Glutamatergic neuron (in vitro differentiated cells): ENCODE results near the gene NPTX1. TPM values are rescaled to one million over a fixed set of nuclear protein-coding genes. Genes with fewer than 3 reads are reported as not detected.

ENCODE experiments used
- DNase-seq: peaks from one replicate; pipeline ENCODE4 v3.0.0; 2022
- H3K27ac Mint-ChIP-seq: one replicate; pipeline ENCODE4 v1.8.0; 2020; ENCODE audit warnings: mild to moderate bottlenecking, mixed read lengths, inconsistent platforms; ENCODE audit not compliant: unreplicated experiment
- H3K27me3 Mint-ChIP-seq: one replicate; pipeline ENCODE4 v1.8.0; 2020; ENCODE audit warnings: mild to moderate bottlenecking, moderate library complexity, mixed read lengths, inconsistent platforms; ENCODE audit not compliant: unreplicated experiment
- H3K36me3 Mint-ChIP-seq: one replicate; pipeline ENCODE4 v1.8.0; 2020; ENCODE audit warnings: mild to moderate bottlenecking, mixed read lengths, inconsistent platforms; ENCODE audit not compliant: unreplicated experiment
- H3K4me1 Mint-ChIP-seq: one replicate; pipeline ENCODE4 v1.8.0; 2020; ENCODE audit warnings: mild to moderate bottlenecking, low read depth, mixed read lengths, inconsistent platforms; ENCODE audit not compliant: unreplicated experiment
- H3K4me3 Mint-ChIP-seq: one replicate; pipeline ENCODE4 v1.8.0; 2020; ENCODE audit warnings: mild to moderate bottlenecking, mixed read lengths, inconsistent platforms; ENCODE audit not compliant: unreplicated experiment
- H3K9me3 Mint-ChIP-seq: one replicate; pipeline ENCODE4 v1.8.0; 2020; ENCODE audit warnings: mild to moderate bottlenecking, moderate library complexity, mixed read lengths, inconsistent platforms; ENCODE audit not compliant: unreplicated experiment
- CTCF ChIP-seq: fragments of 200-600 bp; sonication (generic); IDR thresholded peaks from one replicate; pipeline ENCODE4 v1.5.0; 2021; ENCODE audit not compliant: partially characterized antibody, unreplicated experiment
- total RNA-seq: library from RNA; stranded (reverse); fragmentation: NEBNext Ultra II Directional; extraction: Animal tissue kit (Norgen Biotek cat#: 25700); gene quantifications from one replicate; pipeline ENCODE4 v1.2.1, GENCODE V29; 2021; ENCODE audit not compliant: unreplicated experiment

NPTX1 gene
- total RNA-seq, 1 donor from 2014 or later = 18.1 TPM

- no peak overlapping the region for H3K27ac Mint-ChIP-seq
- H3K4me3 Mint-ChIP-seq = no peak overlapping the region
- TF ChIP-seq CTCF = no peak
- peaks cover 18% of the 10 kb centered on the region for H3K4me1 Mint-ChIP-seq
- H3K9me3 Mint-ChIP-seq = peaks cover 4% of the 10 kb centered on the region
- DNase-seq = no peak
- H3K27me3 Mint-ChIP-seq = peaks cover 11% of the 10 kb centered on the region
- H3K36me3 Mint-ChIP-seq = no peaks in the 10 kb centered on the region
These were observed 26.6 kb upstream of the NPTX1 start for GRCh38 chr17:80503031-80503430.

- no peak for DNase-seq
- Mint-ChIP-seq H3K4me1 (peaks cover 21% of the 10 kb centered on the region), H3K36me3 (no peaks in the 10 kb centered on the region), H3K27ac (no peak overlapping the region), H3K4me3 (no peak overlapping the region), H3K27me3 (peaks cover 8% of the 10 kb centered on the region), H3K9me3 (peaks cover 4% of the 10 kb centered on the region)
- TF ChIP-seq CTCF = no peak
These were observed 26.1 kb upstream of the NPTX1 start for GRCh38 chr17:80502578-80502877.

- Mint-ChIP-seq H3K4me3 (no peak overlapping the region), H3K4me1 (peaks cover 21% of the 10 kb centered on the region), H3K27ac (no peak overlapping the region), H3K9me3 (peaks cover 4% of the 10 kb centered on the region), H3K36me3 (no peaks in the 10 kb centered on the region), H3K27me3 (peaks cover 8% of the 10 kb centered on the region)
- no peak for TF ChIP-seq CTCF
- DNase-seq = no peak
These were observed 25.6 kb upstream of the NPTX1 start for GRCh38 chr17:80501741-80502577.

GRCh38 chr17:80499961-80500665, 23.7 kb upstream of the NPTX1 start:
- Mint-ChIP-seq H3K27me3 (peaks cover 9% of the 10 kb centered on the region), H3K9me3 (peaks cover 6% of the 10 kb centered on the region), H3K4me1 (peaks cover 20% of the 10 kb centered on the region), H3K36me3 (no peaks in the 10 kb centered on the region), H3K4me3 (peak overlapping the region; percentile 46), H3K27ac (no peak overlapping the region)
- no peak for TF ChIP-seq CTCF
- DNase-seq = peak; percentile 43

- TF ChIP-seq CTCF = no peak
- H3K4me3 Mint-ChIP-seq = peak overlapping the region; percentile 69
These were observed 23.2 kb upstream of the NPTX1 start for GRCh38 chr17:80499560-80499959.

More at GRCh38 chr17:80499560-80499959, 23.2 kb upstream of the NPTX1 start:
- no peak for DNase-seq
- Mint-ChIP-seq H3K4me1 (peaks cover 16% of the 10 kb centered on the region), H3K9me3 (peaks cover 6% of the 10 kb centered on the region), H3K36me3 (no peaks in the 10 kb centered on the region), H3K27me3 (peaks cover 6% of the 10 kb centered on the region), H3K27ac (no peak overlapping the region)
